H9 (cell line): ENCODE results near the gene CD300LD. TPM values are rescaled to one million over a fixed set of nuclear protein-coding genes. Genes with fewer than 3 reads are reported as not detected.

Experiments
- DNase-seq: peaks from one replicate; pipeline ENCODE4 v3.0.0-alpha.2; 2017
- H2AFZ ChIP-seq: one replicate; pipeline ENCODE4 v1.6.1; 2013; ENCODE audit warnings: mild to moderate bottlenecking, low read length, control low read depth, moderate library complexity
- H2AK5ac ChIP-seq: 2 replicates; pipeline ENCODE4 v1.6.1; 2013; ENCODE audit warnings: low read length, control low read depth, mixed read lengths; ENCODE audit not compliant: insufficient read length
- H2BK120ac ChIP-seq: one replicate; pipeline ENCODE4 v1.6.1; 2013; ENCODE audit warnings: low read depth, mild to moderate bottlenecking, low read length, control low read depth, inconsistent platforms; ENCODE audit not compliant: poor library complexity, severe bottlenecking
- H2BK12ac ChIP-seq: 2 replicates; pipeline ENCODE4 v1.6.1; 2013; ENCODE audit warnings: low read length, control low read depth, mixed read lengths, low read depth; ENCODE audit not compliant: insufficient read length
- H2BK15ac ChIP-seq: 2 replicates; pipeline ENCODE4 v1.6.1; 2013; ENCODE audit warnings: low read depth, low read length, control low read depth
- H2BK20ac ChIP-seq: one replicate; pipeline ENCODE4 v1.6.1; 2013; ENCODE audit warnings: low read depth, mild to moderate bottlenecking, low read length, control low read depth, inconsistent platforms; ENCODE audit not compliant: poor library complexity, severe bottlenecking
- H2BK5ac ChIP-seq: 2 replicates; pipeline ENCODE4 v1.6.1; 2013; ENCODE audit warnings: low read length, control low read depth, mixed read lengths; ENCODE audit not compliant: insufficient read length
- H3K14ac ChIP-seq: 2 replicates; pipeline ENCODE4 v1.6.1; 2013; ENCODE audit warnings: low read length, control low read depth; ENCODE audit not compliant: insufficient read depth
- H3K18ac ChIP-seq: 2 replicates; pipeline ENCODE4 v1.6.1; 2013; ENCODE audit warnings: low read depth, mild to moderate bottlenecking, mixed read lengths, low read length, control low read depth; ENCODE audit not compliant: insufficient read length
- H3K23ac ChIP-seq: 2 replicates; pipeline ENCODE4 v1.6.1; 2013; ENCODE audit warnings: low read length, control low read depth, mixed read lengths, low read depth; ENCODE audit not compliant: insufficient read length
- H3K23me2 ChIP-seq: 2 replicates; pipeline ENCODE4 v1.6.1; 2013; ENCODE audit warnings: low read depth, mild to moderate bottlenecking, mixed read lengths, low read length, control low read depth; ENCODE audit not compliant: insufficient read length, poor library complexity, severe bottlenecking
- H3K27ac ChIP-seq: 2 replicates; pipeline ENCODE4 v1.5.1; 2013; ENCODE audit warnings: low read length, control low read depth, mixed read lengths, low read depth; ENCODE audit not compliant: insufficient read length
- H3K27me3 ChIP-seq: 2 replicates; pipeline ENCODE4 v1.6.1; 2013; ENCODE audit warnings: low read length, control low read depth, inconsistent platforms; ENCODE audit not compliant: insufficient read depth
- H3K4ac ChIP-seq: 2 replicates; pipeline ENCODE4 v1.6.1; 2013; ENCODE audit warnings: low read depth, mild to moderate bottlenecking, control low read depth, inconsistent platforms, low read length, moderate library complexity
- H3K4me1 ChIP-seq: 2 replicates; pipeline ENCODE4 v1.6.1; 2013; ENCODE audit warnings: low read length, control low read depth, inconsistent platforms; ENCODE audit not compliant: insufficient read depth
- H3K4me2 ChIP-seq: 2 replicates; pipeline ENCODE4 v1.6.1; 2013; ENCODE audit warnings: low read length, control low read depth, mixed read lengths; ENCODE audit not compliant: insufficient read length, insufficient read depth
- H3K56ac ChIP-seq: 2 replicates; pipeline ENCODE4 v1.6.1; 2013; ENCODE audit warnings: low read depth, mild to moderate bottlenecking, mixed read lengths, low read length, control low read depth; ENCODE audit not compliant: insufficient read length
- H3K79me1 ChIP-seq: 2 replicates; pipeline ENCODE4 v1.6.1; 2013; ENCODE audit warnings: low read depth, mild to moderate bottlenecking, moderate library complexity, low read length, control low read depth, inconsistent platforms; ENCODE audit not compliant: insufficient read depth, poor library complexity, severe bottlenecking
- H3K79me2 ChIP-seq: 2 replicates; pipeline ENCODE4 v1.6.1; 2013; ENCODE audit warnings: low read length, control low read depth, inconsistent platforms; ENCODE audit not compliant: insufficient read depth
- H3K9ac ChIP-seq: 2 replicates; pipeline ENCODE4 v1.6.1; 2013; ENCODE audit warnings: low read length, control low read depth, mixed read lengths; ENCODE audit not compliant: insufficient read length; ENCODE audit errors: extremely low read depth
- H3K9me3 ChIP-seq: one replicate; pipeline ENCODE4 v1.6.1; 2013; ENCODE audit warnings: low read depth, low read length, inconsistent platforms; ENCODE audit not compliant: control insufficient read depth
- H3T11ph ChIP-seq: one replicate; pipeline ENCODE4 v1.6.1; 2013; ENCODE audit warnings: mild to moderate bottlenecking, low read length, control low read depth, inconsistent platforms
- H4K20me1 ChIP-seq: one replicate; pipeline ENCODE4 v1.6.1; 2013; ENCODE audit not compliant: control insufficient read depth, insufficient read length, insufficient read depth
- H4K5ac ChIP-seq: 2 replicates; pipeline ENCODE4 v1.6.1; 2013; ENCODE audit warnings: low read depth, mild to moderate bottlenecking, mixed read lengths, low read length, control low read depth; ENCODE audit not compliant: insufficient read length
- H4K8ac ChIP-seq: replicated peaks from 2 replicates; pipeline ENCODE4 v1.6.1; 2013; ENCODE audit warnings: low read length, control low read depth, mixed read lengths, low read depth; ENCODE audit not compliant: insufficient read length
- H4K91ac ChIP-seq: 2 replicates; pipeline ENCODE4 v1.6.1; 2013; ENCODE audit warnings: low read depth, mild to moderate bottlenecking, moderate library complexity, mixed read lengths, low read length, control low read depth; ENCODE audit not compliant: insufficient read length
- H3K27ac Mint-ChIP-seq, 3 experiments: 2 replicates in 2 of 3; 3 replicates in 1 of 3; pipeline ENCODE4 v1.8.0; 2020 to 2021; ENCODE audit warnings: mixed read lengths in 3 of 3, mild to moderate bottlenecking in 1 of 3, moderate library complexity in 1 of 3
- H3K27me3 Mint-ChIP-seq: 2 replicates; pipeline ENCODE4 v1.8.0; 2021; ENCODE audit warnings: low read depth, mild to moderate bottlenecking, moderate library complexity, mixed read lengths
- H3K36me3 Mint-ChIP-seq, 3 experiments: 2 replicates in 2 of 3; 3 replicates in 1 of 3; pipeline ENCODE4 v1.8.0; 2020 to 2021; ENCODE audit warnings: low read depth in 3 of 3, mixed read lengths in 3 of 3; ENCODE audit not compliant: insufficient read depth in 1 of 3
- H3K4me1 Mint-ChIP-seq, 2 experiments: 2 replicates each; pipeline ENCODE4 v1.8.0; 2020; ENCODE audit warnings: mixed read lengths in 2 of 2
- H3K4me3 Mint-ChIP-seq, 2 experiments: 2 replicates in 1 of 2; 3 replicates in 1 of 2; pipeline ENCODE4 v1.8.0; 2020 to 2021; ENCODE audit warnings: mild to moderate bottlenecking in 2 of 2, mixed read lengths in 2 of 2, moderate library complexity in 1 of 2
- H3K9me3 Mint-ChIP-seq, 2 experiments: 2 replicates in 1 of 2; 3 replicates in 1 of 2; pipeline ENCODE4 v1.8.0; 2020; ENCODE audit warnings: mild to moderate bottlenecking in 2 of 2, mixed read lengths in 2 of 2, moderate library complexity in 1 of 2
- CTCF ChIP-seq: fragments of 200-600 bp; sonication (generic); conservative IDR thresholded peaks from 3 replicates; pipeline ENCODE4 v1.8.0; 2021; ENCODE audit warnings: antibody characterized with exemption, mild to moderate bottlenecking
- WGBS: extraction: QIAGEN DNeasy Blood & Tissue Kit; methylation state at CpG from one replicate; pipeline ENCODE4 v1.1.7; 2013; ENCODE audit warnings: missing lambda C conversion rate, low lambda C conversion rate, mixed read lengths; ENCODE audit not compliant: insufficient read length; ENCODE audit errors: extremely low coverage; 5-methylcytosine and 5-hydroxymethylcytosine counted together
- total RNA-seq: library from RNA; stranded (reverse); gene quantifications from 2 replicates; pipeline ENCODE4 v1.2.1, GENCODE V29; 2021

The CD300LD gene
- total RNA-seq, 1 experiment from 2014 or later: not detected

GRCh38 chr17:74539281-74539820, 52.7 kb downstream of the CD300LD start:
- WGBS: no CpG with 5 or more reads among the region's 10 CpGs

More at GRCh38 chr17:74539281-74539820, 52.7 kb downstream of the CD300LD start:
- Histone ChIP-seq H2BK12ac (no peak overlapping the region), H3K27ac (no peak overlapping the region), H2BK20ac (no peak overlapping the region), H3K18ac (no peak overlapping the region), H3K27me3 (no peaks in the 10 kb centered on the region), H4K8ac (no peak overlapping the region), H3K79me2 (no peaks in the 10 kb centered on the region), H3K4ac (no peak overlapping the region), H3K23me2 (no peaks in the 10 kb centered on the region), H2AK5ac (no peak overlapping the region), H2BK15ac (no peak overlapping the region), H4K5ac (no peak overlapping the region), H3K9me3 (no peaks in the 10 kb centered on the region), H4K91ac (no peak overlapping the region), H3T11ph (no peak overlapping the region), H3K23ac (no peak overlapping the region), H3K79me1 (no peaks in the 10 kb centered on the region), H3K56ac (no peak overlapping the region), H3K4me1 (no peaks in the 10 kb centered on the region), H3K9ac (no peak overlapping the region), H3K4me2 (no peak overlapping the region), H2BK5ac (no peak overlapping the region), H2BK120ac (no peak overlapping the region), H3K14ac (no peak overlapping the region), H4K20me1 (no peaks in the 10 kb centered on the region), H2AFZ (no peak overlapping the region)
- H3K27me3 Mint-ChIP-seq: peaks cover 50% of the 10 kb centered on the region
- 0 out of 7 replicates have a peak overlapping the region, but pooled peaks of 1 of the 3 experiments have one; percentile 25 for H3K27ac Mint-ChIP-seq
- DNase-seq: no peak
- H3K9me3 Mint-ChIP-seq: no peaks in the 10 kb centered on the region; a peak in 2 of 5 replicates
- H3K36me3 Mint-ChIP-seq: no peaks in the 10 kb centered on the region; a peak in 1 of 7 replicates
- no peak overlapping the region for H3K4me3 Mint-ChIP-seq
- H3K4me1 Mint-ChIP-seq: no peaks in the 10 kb centered on the region
- TF ChIP-seq CTCF: no peak
